Measurements from ENCODE around the gene SLAMF7. TPM values are rescaled to one million over a fixed set of nuclear protein-coding genes. Genes with fewer than 3 reads are reported as not detected.

The SLAMF7 gene
- total and polyA plus RNA-seq, 2 of the 13 experiments (the other 11 are each of a cell fraction or from before 2014, with no cell fraction given): not detected

DNA sequence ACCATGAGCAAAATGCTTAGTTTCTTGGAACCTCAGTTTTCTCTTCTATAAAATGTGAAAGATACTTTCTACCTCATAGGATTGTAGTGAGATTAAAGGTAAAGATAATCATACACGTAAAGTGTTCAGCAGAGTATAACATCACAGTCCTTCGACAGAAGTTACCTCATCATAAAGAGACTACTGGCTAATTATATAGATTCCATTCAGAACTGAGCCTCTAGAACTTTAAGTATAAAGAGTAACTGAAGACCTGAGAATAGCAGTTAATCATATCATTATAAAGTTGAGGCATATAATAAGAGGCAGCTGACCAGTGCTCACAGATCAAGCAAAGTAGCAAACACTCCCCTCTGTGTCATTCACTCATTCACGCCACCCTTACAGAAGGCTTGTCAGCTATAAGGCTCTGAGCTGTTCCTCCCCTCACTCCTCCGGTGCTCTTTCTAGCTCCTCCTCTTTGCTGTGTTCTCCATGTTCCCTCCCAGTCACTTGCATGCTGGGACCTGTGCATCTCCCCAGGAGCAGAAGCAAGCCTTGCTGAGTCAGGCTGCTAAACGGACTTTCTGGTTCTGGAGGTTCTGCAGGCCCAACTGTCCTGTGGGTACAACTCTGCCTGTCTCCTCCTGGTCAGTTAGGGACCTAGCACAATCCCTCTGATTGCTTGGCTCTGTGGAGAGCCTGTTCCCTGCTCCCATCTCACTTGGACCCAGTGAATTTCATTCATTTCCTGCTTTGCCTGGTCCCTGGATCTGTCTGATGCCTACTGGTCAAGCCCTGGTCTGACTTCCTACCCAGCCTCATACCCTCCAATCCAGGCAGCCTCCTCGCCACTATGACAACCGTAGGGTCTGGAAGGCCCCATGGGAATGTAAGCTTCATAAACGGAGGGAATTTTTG, 28.6 kb downstream of the SLAMF7 start (continued):
- TF ChIP-seq, protein P1, sequence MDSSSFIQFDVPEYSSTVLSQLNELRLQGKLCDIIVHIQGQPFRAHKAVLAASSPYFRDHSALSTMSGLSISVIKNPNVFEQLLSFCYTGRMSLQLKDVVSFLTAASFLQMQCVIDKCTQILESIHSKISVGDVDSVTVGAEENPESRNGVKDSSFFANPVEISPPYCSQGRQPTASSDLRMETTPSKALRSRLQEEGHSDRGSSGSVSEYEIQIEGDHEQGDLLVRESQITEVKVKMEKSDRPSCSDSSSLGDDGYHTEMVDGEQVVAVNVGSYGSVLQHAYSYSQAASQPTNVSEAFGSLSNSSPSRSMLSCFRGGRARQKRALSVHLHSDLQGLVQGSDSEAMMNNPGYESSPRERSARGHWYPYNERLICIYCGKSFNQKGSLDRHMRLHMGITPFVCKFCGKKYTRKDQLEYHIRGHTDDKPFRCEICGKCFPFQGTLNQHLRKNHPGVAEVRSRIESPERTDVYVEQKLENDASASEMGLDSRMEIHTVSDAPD (CRISPR knock-in tag; IDR thresholded peaks at IDR 0.05): no peak
- peak; percentile 62; the same call in 1 of the 2 replicates for TF ChIP-seq ZNF263 (CRISPR knock-in tag; IDR thresholded peaks at IDR 0.05)
- TF ChIP-seq ZFX (CRISPR knock-in tag; IDR thresholded peaks at IDR 0.05; ENCODE audit: low read depth): 0 out of 2 replicates have a peak, but pooled peaks have one; percentile 9
- TF ChIP-seq PITX1 (CRISPR knock-in tag; IDR thresholded peaks at IDR 0.05): no peak
- TF ChIP-seq ZFY (CRISPR knock-in tag; IDR thresholded peaks at IDR 0.05): peak; percentile 42; the same call in 1 of the 2 replicates

DNA sequence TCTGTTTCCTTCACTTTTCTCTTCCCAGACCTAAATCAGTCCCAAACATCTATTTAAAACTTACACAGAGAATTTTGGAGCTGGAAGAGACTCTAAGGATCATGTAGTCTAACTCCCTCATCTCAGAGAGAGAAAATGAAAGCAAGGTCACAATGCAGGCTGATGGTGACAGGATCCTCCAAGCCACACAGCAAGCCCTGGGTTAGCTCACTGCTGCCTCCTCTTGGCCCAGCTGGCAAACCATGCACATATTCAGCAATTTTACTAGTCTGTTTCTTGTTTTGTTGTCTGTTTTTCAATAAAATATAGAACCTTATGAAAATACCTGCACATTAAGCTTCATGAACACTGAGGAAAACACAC, 29.2 kb downstream of the SLAMF7 start:
- BruUV-seq (replicated peaks): no TSS peak
- H3K9ac ChIP-seq (ENCODE audit: insufficient read depth, low read depth, low read length): no peak overlapping the region
- peak overlapping the region in 2 of 3 experiments; percentile 40 to 43; a peak in 2 of 6 replicates for H3K4me3 ChIP-seq (replicated peaks in 1 of 3; ENCODE audit: insufficient read depth in 1 of 3, low read depth in 2 of 3, low read length in 3 of 3)
- intact Hi-C loops (cut with micrococcal nuclease; ENCODE audit: unreplicated experiment): loop anchor here (2.0 kb wide), 1 partner anchor 41 kb away; no protein-coding TSS in a partner anchor
- TF ChIP-seq SMC3 (IDR thresholded peaks at IDR 0.05; ENCODE audit: low read length): peak; percentile 38; the same call in 1 of the 2 replicates
- TF ChIP-seq, protein P2, sequence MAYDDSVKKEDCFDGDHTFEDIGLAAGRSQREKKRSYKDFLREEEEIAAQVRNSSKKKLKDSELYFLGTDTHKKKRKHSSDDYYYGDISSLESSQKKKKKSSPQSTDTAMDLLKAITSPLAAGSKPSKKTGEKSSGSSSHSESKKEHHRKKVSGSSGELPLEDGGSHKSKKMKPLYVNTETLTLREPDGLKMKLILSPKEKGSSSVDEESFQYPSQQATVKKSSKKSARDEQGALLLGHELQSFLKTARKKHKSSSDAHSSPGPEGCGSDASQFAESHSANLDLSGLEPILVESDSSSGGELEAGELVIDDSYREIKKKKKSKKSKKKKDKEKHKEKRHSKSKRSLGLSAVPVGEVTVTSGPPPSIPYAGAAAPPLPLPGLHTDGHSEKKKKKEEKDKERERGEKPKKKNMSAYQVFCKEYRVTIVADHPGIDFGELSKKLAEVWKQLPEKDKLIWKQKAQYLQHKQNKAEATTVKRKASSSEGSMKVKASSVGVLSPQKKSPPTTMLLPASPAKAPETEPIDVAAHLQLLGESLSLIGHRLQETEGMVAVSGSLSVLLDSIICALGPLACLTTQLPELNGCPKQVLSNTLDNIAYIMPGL (CRISPR knock-in tag; IDR thresholded peaks at IDR 0.05; ENCODE audit: borderline replicate concordance in 1 of 2, low read depth in 1 of 2): 0 out of 4 replicates have a peak, but pooled peaks of 1 of the 2 experiments have one; percentile 26
- TF ChIP-seq ZFX (CRISPR knock-in tag; IDR thresholded peaks at IDR 0.05; ENCODE audit: low read depth): 0 out of 2 replicates have a peak, but pooled peaks have one; percentile 10
- peak; percentile 49; the same call in 1 of the 2 replicates for TF ChIP-seq STAG1 (CRISPR knock-in tag; IDR thresholded peaks at IDR 0.05)
- no peak for TF ChIP-seq MBNL3 (CRISPR knock-in tag; conservative IDR thresholded peaks at IDR 0.05)
- peak; percentile 31 for TF ChIP-seq YY1 (IDR thresholded peaks at IDR 0.05; ENCODE audit: insufficient read depth, insufficient replicate concordance, low read depth, low read length)
- TF ChIP-seq, protein P3, sequence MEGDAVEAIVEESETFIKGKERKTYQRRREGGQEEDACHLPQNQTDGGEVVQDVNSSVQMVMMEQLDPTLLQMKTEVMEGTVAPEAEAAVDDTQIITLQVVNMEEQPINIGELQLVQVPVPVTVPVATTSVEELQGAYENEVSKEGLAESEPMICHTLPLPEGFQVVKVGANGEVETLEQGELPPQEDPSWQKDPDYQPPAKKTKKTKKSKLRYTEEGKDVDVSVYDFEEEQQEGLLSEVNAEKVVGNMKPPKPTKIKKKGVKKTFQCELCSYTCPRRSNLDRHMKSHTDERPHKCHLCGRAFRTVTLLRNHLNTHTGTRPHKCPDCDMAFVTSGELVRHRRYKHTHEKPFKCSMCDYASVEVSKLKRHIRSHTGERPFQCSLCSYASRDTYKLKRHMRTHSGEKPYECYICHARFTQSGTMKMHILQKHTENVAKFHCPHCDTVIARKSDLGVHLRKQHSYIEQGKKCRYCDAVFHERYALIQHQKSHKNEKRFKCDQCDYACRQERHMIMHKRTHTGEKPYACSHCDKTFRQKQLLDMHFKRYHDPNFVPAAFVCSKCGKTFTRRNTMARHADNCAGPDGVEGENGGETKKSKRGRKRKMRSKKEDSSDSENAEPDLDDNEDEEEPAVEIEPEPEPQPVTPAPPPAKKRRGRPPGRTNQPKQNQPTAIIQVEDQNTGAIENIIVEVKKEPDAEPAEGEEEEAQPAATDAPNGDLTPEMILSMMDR (CRISPR knock-in tag; IDR thresholded peaks at IDR 0.05): peak; percentile 70
- TF ChIP-seq ZNF788 (CRISPR knock-in tag; IDR thresholded peaks at IDR 0.05; ENCODE audit: borderline replicate concordance): no peak
- no peaks in the 10 kb centered on the region for H4K20me1 ChIP-seq (ENCODE audit: insufficient read depth, low read length)
- peak overlapping the region; percentile 63 for H3K4me2 ChIP-seq (ENCODE audit: low read depth, low read length)
- H3K4me1 ChIP-seq (ENCODE audit: insufficient read depth, low read length): no peaks in the 10 kb centered on the region
- FAIRE-seq (peak; percentile 75), DNase-seq (ENCODE audit: low spot score) (peak; percentile 29), ATAC-seq (peak; percentile 96)
- no peak overlapping the region for H3K27ac ChIP-seq (ENCODE audit: extremely low read length, insufficient read depth, low read length)
- H3K79me2 ChIP-seq (ENCODE audit: insufficient read depth, low read length): no peaks in the 10 kb centered on the region
- ChIA-PET POLR2A (no interaction called here), CTCF (ENCODE audit: low intra/inter-chr PET ratio, low total read pairs) (interaction anchor here (0.7 to 2.0 kb wide), 2 partner anchors 41 to 93 kb away, joined by 3 to 6 read pairs; no protein-coding TSS in a partner anchor)
- no peaks in the 10 kb centered on the region for H3K9me3 ChIP-seq (ENCODE audit: low read length)
- peak overlapping the region; percentile 66 for H2AFZ ChIP-seq (ENCODE audit: low read length)
- no peaks in the 10 kb centered on the region for H3K36me3 ChIP-seq (replicated peaks in 1 of 2; ENCODE audit: control insufficient read depth in 1 of 2, insufficient read depth in 2 of 2, low read length in 2 of 2)
- in situ Hi-C loops (cut with HindIII; ENCODE audit: extremely low pct_ligation_motif_present, low pct_unique_long_range_greater_than_20kb): no loop called here
- peaks cover 0 to 8% of the 10 kb centered on the region in 2 experiments; a peak in 1 of 5 replicates for H3K27me3 ChIP-seq (ENCODE audit: control insufficient read depth in 1 of 2, insufficient read depth in 2 of 2, low read length in 2 of 2)
